Colonic mucosa (tissue), 4 donors: ENCODE measurements around the gene NT5C2. TPM values are rescaled to one million over a fixed set of nuclear protein-coding genes. Genes with fewer than 3 reads are reported as not detected.

Source experiments
- DNase-seq: peaks from one replicate; pipeline ENCODE4 v3.0.0-alpha.2; 2020
- H3K27ac ChIP-seq: fragments of 200-600 bp; one replicate; pipeline ENCODE4 v1.8.0; 2021
- H3K27me3 ChIP-seq: fragments of 200-600 bp; one replicate; pipeline ENCODE4 v1.8.0; 2021
- H3K36me3 ChIP-seq: fragments of 200-600 bp; one replicate; pipeline ENCODE4 v1.8.0; 2021
- H3K4me1 ChIP-seq: fragments of 200-600 bp; one replicate; pipeline ENCODE4 v1.8.0; 2021; ENCODE audit warnings: mild to moderate bottlenecking
- H3K4me3 ChIP-seq: fragments of 200-600 bp; one replicate; pipeline ENCODE4 v1.8.0; 2021
- H3K9ac ChIP-seq, 2 donors: one replicate each; pipeline ENCODE4 v1.7.0; 2013; ENCODE audit warnings: control low read depth in 2 of 2, low read depth in 2 of 2, low read length in 2 of 2
- H3K9me3 ChIP-seq: fragments of 200-600 bp; one replicate; pipeline ENCODE4 v1.8.0; 2021
- CTCF ChIP-seq: fragments of 200-600 bp; IDR thresholded peaks from one replicate; pipeline ENCODE4 v1.8.0; 2022; ENCODE audit warnings: antibody characterized with exemption, mild to moderate bottlenecking
- intact Hi-C: fragments of 100-400 bp; cut with DNase I; formaldehyde crosslinking; loops from one replicate; pipeline ENCODE4 v1.14.1; 2022
- total RNA-seq, 2 donors: library from RNA; stranded (reverse); fragmentation: NEBNext Ultra II Directional in 1 of 2; extraction: Animal tissue kit (Norgen Biotek cat#: 25700) in 1 of 2; gene quantifications; one replicate each; pipeline ENCODE4 v1.2.1, GENCODE V29; 2021
- donor health status: healthy.
- donor health status: DM: no; HTN: no; CAD: no.
- donor health status: DM: no; HTN: no; CAD: no.

The NT5C2 gene
- total RNA-seq, 2 donors from 2014 or later = 59.6 to 89.5 TPM

- intact Hi-C loops = no loop called here
- DNase-seq = no peak
- H3K9me3 ChIP-seq = no peaks in the 10 kb centered on the region
- H3K4me3 ChIP-seq = no peak overlapping the region
- H3K4me1 ChIP-seq = no peaks in the 10 kb centered on the region
- no peak for TF ChIP-seq CTCF
- H3K27me3 ChIP-seq = no peaks in the 10 kb centered on the region
- H3K27ac ChIP-seq = no peak overlapping the region
- H3K36me3 ChIP-seq = no peaks in the 10 kb centered on the region
- no peak overlapping the region for H3K9ac ChIP-seq
Measured at GRCh38 chr10:103100620-103101019, 92.5 kb downstream of the NT5C2 start.

- no peak for DNase-seq
- Histone ChIP-seq H3K4me1 (no peaks in the 10 kb centered on the region), H3K27ac (no peak overlapping the region), H3K4me3 (no peak overlapping the region), H3K9ac (no peak overlapping the region), H3K36me3 (no peaks in the 10 kb centered on the region), H3K27me3 (no peaks in the 10 kb centered on the region), H3K9me3 (no peaks in the 10 kb centered on the region)
- no peak for TF ChIP-seq CTCF
- intact Hi-C loops = loop anchor here (10.0 kb wide), 1 partner anchor 147 kb away; the partner anchor contains the start of gene RPEL1
Measured at GRCh38 chr10:103098240-103098639, 94.8 kb downstream of the NT5C2 start.

- Histone ChIP-seq H3K9me3 (no peaks in the 10 kb centered on the region), H3K27me3 (no peaks in the 10 kb centered on the region), H3K27ac (no peak overlapping the region), H3K9ac (no peak overlapping the region), H3K4me3 (no peak overlapping the region), H3K4me1 (no peaks in the 10 kb centered on the region), H3K36me3 (peaks cover 3% of the 10 kb centered on the region)
- no peak for DNase-seq
- no peak for TF ChIP-seq CTCF
- intact Hi-C loops = loop anchor here (10.0 kb wide), 1 partner anchor 149 kb away; the partner anchor contains the start of gene RPEL1
Measured at GRCh38 chr10:103096130-103096529, 96.9 kb downstream of the NT5C2 start.

- no peaks in the 10 kb centered on the region for H3K4me1 ChIP-seq
- TF ChIP-seq CTCF = no peak
- H3K27me3 ChIP-seq = no peaks in the 10 kb centered on the region
- peaks cover 6% of the 10 kb centered on the region for H3K36me3 ChIP-seq
- no peak for DNase-seq
- intact Hi-C loops = loop anchor here (10.0 kb wide), 1 partner anchor 150 kb away; the partner anchor contains the start of gene RPEL1
- no peak overlapping the region for H3K27ac ChIP-seq
- no peaks in the 10 kb centered on the region for H3K9me3 ChIP-seq
- no peak overlapping the region for H3K9ac ChIP-seq
- H3K4me3 ChIP-seq = no peak overlapping the region
Measured at GRCh38 chr10:103095005-103095404, 98.1 kb downstream of the NT5C2 start.

- Histone ChIP-seq H3K4me1 (no peaks in the 10 kb centered on the region), H3K36me3 (peaks cover 19% of the 10 kb centered on the region), H3K4me3 (no peak overlapping the region), H3K27me3 (no peaks in the 10 kb centered on the region), H3K9me3 (no peaks in the 10 kb centered on the region), H3K27ac (no peak overlapping the region), H3K9ac (no peak overlapping the region)
- TF ChIP-seq CTCF = no peak
- intact Hi-C loops = loop anchor here (10.0 kb wide), 1 partner anchor 154 kb away; the partner anchor contains the start of gene RPEL1
- DNase-seq = no peak
Measured at GRCh38 chr10:103090911-103091310, 102.2 kb downstream of the NT5C2 start.
